ENCODE results near the gene SLC35A3.

GRCh38 chr1:100023482-100023881 is 53.7 kb downstream of the SLC35A3 start:
- TF ChIP-seq CTCF (optimal IDR thresholded peaks at IDR 0.05 in 1 of 3, IDR thresholded peaks at IDR 0.05 in 1 of 3, conservative IDR thresholded peaks at IDR 0.05 in 1 of 3; ENCODE audit: extremely low read depth in 1 of 3, insufficient read depth in 2 of 3, low read length in 3 of 3), result no peak
- no peak for TF ChIP-seq EZH2 (IDR thresholded peaks at IDR 0.05; ENCODE audit: low read length)

Measured in keratinocyte (primary cell).